Large intestine (tissue), 3 donors: Measurements from ENCODE around the gene ZFX. TPM values are rescaled to one million over a fixed set of nuclear protein-coding genes. Genes with fewer than 3 reads are reported as not detected.

Experiments used
- DNase-seq, 2 donors: peaks; one replicate each; pipeline versions ENCODE4 v3.0.0 to v3.0.0-alpha.2; 2013
- H3K27ac ChIP-seq: one replicate; pipeline ENCODE4 v1.5.1; 2013; ENCODE audit warnings: low read length
- H3K27me3 ChIP-seq: 2 replicates; pipeline ENCODE4 v1.6.1; 2013; ENCODE audit warnings: low read length; ENCODE audit not compliant: control insufficient read depth, insufficient read depth
- H3K36me3 ChIP-seq: 2 replicates; pipeline ENCODE4 v1.6.1; 2013; ENCODE audit warnings: low read length; ENCODE audit not compliant: control insufficient read depth, insufficient read depth
- H3K4me1 ChIP-seq: one replicate; pipeline ENCODE4 v1.6.1; 2013; ENCODE audit warnings: low read length; ENCODE audit not compliant: control insufficient read depth, insufficient read depth
- H3K4me3 ChIP-seq: one replicate; pipeline ENCODE4 v1.5.1; 2013; ENCODE audit warnings: low read length
- H3K9me3 ChIP-seq: one replicate; pipeline ENCODE4 v1.6.1; 2013; ENCODE audit warnings: mild to moderate bottlenecking, low read depth, low read length, moderate library complexity; ENCODE audit not compliant: control insufficient read depth
- WGBS: methylation state at CpG from one replicate; pipeline ENCODE4 v1.1.5; 2013; ENCODE audit warnings: low lambda C conversion rate; ENCODE audit not compliant: insufficient coverage; 5-methylcytosine and 5-hydroxymethylcytosine counted together
- polyA plus RNA-seq: library from polyadenylated mRNA; unstranded; fragments of 120-200 nt; gene quantifications from one replicate; pipeline ENCODE4 v1.2.1, GENCODE V29; 2013

ZFX gene
- polyA plus RNA-seq, 1 donor = 20.7 TPM

DNA sequence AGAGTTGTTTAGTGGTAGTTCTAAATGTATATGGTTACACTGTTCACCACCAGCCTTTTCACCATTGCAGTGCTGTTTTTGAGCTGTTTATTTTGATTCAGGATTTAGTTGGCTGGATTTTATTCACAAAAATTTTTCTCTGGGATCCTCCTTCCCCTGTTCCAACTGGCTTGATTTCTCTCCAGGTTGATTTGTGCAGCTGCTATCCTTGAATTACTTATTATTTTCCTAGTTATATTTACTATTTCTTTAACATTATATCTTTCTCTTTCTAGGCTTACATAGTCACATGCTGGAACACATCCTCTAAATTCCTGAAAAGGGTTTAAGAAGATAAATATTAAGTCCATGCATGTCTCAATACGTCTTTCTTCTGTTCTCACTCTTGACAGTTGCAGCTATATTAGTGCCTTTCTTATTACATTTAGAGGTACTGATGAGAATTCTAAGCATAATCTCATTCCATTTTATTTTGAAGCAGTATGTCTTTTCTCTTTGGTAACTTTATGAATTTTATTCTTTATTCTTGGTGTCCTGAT lies 82.2 kb downstream of the ZFX start:
- H3K36me3 ChIP-seq = no peaks in the 10 kb centered on the region
- DNase-seq = no peak
- WGBS = no CpG with 5 or more reads among the region's 1 CpG
- H3K4me3 ChIP-seq = no peak overlapping the region
- no peak overlapping the region for H3K27ac ChIP-seq
- H3K4me1 ChIP-seq = no peaks in the 10 kb centered on the region
- H3K9me3 ChIP-seq = no peaks in the 10 kb centered on the region
- no peaks in the 10 kb centered on the region for H3K27me3 ChIP-seq

DNA sequence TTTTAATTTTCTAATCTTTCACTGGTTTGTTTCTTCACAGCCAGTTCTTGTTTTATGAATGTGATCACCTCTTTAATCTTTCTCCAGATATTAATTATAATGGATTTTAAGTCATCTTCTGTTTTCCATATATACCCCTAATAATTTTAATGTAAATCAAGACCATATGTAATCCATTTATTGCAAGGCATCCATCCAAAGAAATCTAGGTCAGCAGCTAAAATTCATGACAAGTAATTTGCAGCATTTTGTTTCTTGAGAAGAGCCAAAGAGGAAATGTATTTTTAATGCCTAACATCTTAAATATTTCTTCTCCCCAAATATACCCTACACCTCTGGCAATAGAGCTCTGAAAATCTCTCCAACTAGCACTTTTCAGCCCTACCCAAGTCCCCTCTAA lies 83.3 kb downstream of the ZFX start:
- Histone ChIP-seq H3K4me3 (no peak overlapping the region), H3K36me3 (no peaks in the 10 kb centered on the region), H3K27ac (no peak overlapping the region), H3K27me3 (no peaks in the 10 kb centered on the region), H3K4me1 (no peaks in the 10 kb centered on the region), H3K9me3 (no peaks in the 10 kb centered on the region)
- no peak for DNase-seq

DNA sequence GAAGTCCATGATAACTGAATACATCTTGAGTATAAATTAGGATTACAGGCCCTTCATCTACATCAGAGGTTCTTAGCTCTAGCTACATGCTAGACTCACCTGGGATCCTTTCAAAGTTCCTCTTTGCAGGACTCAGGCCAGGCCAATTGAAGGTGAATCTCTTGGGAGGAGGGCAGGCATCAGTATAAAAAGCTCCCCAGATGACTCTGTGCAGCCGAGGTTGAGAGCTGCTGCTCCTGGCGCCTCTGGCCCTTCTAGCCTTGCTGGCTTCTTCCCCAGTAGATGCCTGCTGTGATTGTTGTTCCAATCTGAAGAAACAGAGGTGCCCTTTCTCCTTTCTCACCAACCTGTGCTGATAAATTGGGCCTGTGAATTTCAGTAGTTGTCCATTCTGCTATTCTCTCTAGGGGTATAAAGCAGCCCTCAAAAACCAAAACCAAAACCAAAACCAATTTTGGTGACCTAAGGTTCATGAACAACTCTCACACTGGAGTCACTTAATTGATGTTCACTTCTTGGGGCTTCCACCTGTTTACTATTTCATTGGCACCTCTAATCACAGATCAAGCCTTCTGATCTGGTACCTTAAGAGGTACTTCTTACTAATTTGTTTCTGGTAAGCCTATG lies 85.7 kb downstream of the ZFX start:
- no CpG with 5 or more reads among the region's 2 CpGs for WGBS
- Histone ChIP-seq H3K36me3 (no peaks in the 10 kb centered on the region), H3K9me3 (no peaks in the 10 kb centered on the region), H3K27ac (no peak overlapping the region), H3K4me1 (no peaks in the 10 kb centered on the region), H3K27me3 (no peaks in the 10 kb centered on the region), H3K4me3 (no peak overlapping the region)
- DNase-seq = no peak

DNA sequence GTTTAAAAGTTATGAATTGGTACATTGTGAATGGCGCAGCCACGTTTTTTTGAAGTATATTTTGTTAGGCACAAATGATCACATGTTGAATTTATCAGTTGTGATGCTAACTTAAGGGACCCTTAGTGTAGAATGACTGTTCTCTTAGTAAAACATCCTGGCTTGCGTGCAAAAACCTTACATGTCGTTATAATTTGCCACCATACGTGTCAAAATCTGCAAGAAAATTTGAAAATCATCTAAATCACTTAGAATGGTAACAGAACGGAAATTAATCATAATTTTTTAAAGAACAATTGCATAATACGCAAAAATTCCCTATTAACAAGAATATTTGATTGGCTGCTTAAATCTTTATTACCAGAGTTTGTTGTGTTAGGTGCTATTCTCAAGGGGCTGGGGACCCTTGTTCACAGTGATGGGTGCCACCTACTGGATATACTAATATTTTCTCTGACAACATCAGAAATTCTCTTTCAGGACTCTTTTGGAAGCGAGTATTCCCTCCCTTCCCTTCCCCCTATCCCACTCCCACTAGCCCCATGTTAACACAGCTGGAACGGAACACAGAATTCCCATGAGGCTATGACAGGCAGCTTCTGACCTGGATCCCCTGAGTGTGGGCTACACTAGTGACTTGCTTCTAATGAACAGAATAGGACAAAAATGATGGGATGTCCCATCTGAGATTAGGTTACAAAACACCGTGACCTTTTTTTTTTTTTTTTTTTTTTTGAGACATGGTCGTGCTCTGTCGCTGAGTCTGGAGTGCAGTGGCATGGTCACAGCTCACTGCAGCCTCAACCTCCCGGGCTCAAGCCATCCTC lies 92.5 kb downstream of the ZFX start:
- no CpG with 5 or more reads among the region's 13 CpGs for WGBS
- no peak overlapping the region for H3K27ac ChIP-seq
- DNase-seq = peak in 1 of 2 donors; percentile 10

DNA sequence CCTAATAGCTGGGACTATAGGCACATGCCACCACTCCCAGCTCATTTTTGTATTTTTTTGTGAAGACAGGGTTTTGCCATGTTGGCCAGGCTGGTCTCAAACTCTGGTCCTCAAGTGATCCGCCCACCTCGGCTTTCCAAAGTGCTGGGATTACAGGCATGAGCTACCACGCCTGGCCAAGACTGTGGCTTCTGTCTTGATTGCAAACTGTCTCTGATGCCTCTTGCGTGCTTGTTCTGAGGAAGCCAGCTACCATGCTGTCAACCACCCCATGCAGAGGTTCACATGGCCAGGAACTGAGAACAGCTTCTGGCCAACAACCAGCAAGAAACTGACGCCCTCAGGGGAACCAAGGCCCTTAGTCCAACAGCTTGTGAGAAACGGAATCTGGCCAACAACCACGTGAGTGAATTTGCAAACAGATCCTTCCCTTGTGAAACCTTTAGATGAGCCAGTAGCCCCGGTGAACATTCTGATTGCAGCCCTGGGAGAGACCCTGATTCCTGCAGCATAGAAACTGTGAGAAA lies 93.2 kb downstream of the ZFX start:
- no peak for DNase-seq
- Histone ChIP-seq H3K9me3 (no peaks in the 10 kb centered on the region), H3K4me3 (no peak overlapping the region), H3K27ac (no peak overlapping the region), H3K4me1 (peaks cover 2% of the 10 kb centered on the region), H3K27me3 (no peaks in the 10 kb centered on the region), H3K36me3 (no peaks in the 10 kb centered on the region)
- WGBS = no CpG with 5 or more reads among the region's 8 CpGs

More for the DNA sequence above, 92.5 kb downstream of the ZFX start:
- no peak overlapping the region for H3K4me3 ChIP-seq
- H3K9me3 ChIP-seq = no peaks in the 10 kb centered on the region
- no peaks in the 10 kb centered on the region for H3K36me3 ChIP-seq
- no peaks in the 10 kb centered on the region for H3K27me3 ChIP-seq
- H3K4me1 ChIP-seq = peaks cover 2% of the 10 kb centered on the region

DNA sequence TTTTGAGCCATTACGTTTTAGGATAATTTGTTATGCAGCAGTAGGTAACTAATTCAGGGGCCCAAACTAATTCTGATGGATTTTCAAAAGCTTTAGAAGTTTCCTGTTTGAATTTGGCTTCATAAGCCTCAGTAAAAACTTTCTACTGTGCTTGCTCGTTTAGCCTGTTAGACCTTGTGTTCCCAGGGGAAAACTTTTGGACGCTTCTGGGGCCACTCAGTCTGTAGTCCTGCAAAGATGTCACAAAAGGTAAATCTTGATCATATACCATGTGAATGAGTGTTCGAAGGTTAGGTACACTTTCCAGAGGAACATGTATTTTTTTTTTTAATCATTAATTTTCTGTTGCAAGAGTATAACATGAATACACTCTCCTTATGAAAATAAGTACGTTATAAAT lies 93.7 kb downstream of the ZFX start:
- no peak overlapping the region for H3K4me3 ChIP-seq
- no peaks in the 10 kb centered on the region for H3K9me3 ChIP-seq
- H3K36me3 ChIP-seq = no peaks in the 10 kb centered on the region
- peaks cover 2% of the 10 kb centered on the region for H3K4me1 ChIP-seq
- H3K27ac ChIP-seq = no peak overlapping the region
- DNase-seq = no peak
- WGBS = no CpG with 5 or more reads among the region's 5 CpGs
- H3K27me3 ChIP-seq = no peaks in the 10 kb centered on the region

DNA sequence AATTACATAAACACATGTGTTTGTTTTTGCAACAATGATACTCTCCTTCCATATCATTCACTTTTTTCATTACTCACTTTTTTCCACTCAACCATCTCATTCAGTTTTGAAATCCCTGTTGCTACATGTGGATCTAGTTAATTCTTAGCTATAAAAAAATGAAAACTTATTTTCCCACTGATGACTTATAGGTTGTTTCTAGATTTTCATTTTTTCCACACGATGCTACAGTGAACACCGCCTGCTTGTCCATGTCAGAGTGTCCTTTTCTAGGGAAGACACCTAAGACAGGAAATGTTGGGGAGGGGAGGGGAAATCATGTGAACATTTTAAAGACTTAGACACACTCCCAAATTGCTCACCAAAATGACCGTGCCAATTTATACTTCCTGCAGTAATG lies 94.2 kb downstream of the ZFX start:
- peaks cover 2% of the 10 kb centered on the region for H3K4me1 ChIP-seq
- no peak for DNase-seq
- H3K4me3 ChIP-seq = no peak overlapping the region
- no peaks in the 10 kb centered on the region for H3K36me3 ChIP-seq
- no peak overlapping the region for H3K27ac ChIP-seq
- no peaks in the 10 kb centered on the region for H3K27me3 ChIP-seq
- no CpG with 5 or more reads among the region's 3 CpGs for WGBS
- no peaks in the 10 kb centered on the region for H3K9me3 ChIP-seq

DNA sequence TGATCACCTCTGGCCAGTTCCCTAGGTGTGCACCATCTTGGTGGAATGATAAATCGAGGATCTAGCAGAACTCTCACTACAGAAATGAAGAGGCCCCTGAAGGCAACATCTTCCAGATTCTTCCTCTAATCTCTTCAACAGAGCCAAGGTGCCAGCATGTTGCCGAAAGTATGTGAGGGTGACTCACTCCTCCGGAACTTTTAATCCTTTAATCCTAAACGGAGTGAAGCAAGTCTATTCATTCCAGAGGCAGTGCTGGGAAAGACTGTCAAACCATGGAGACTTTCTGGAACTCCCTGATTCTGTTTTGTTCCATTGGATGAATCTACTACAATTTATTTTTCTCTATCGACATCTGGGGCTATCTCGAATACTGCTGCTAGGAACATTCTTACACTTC lies 95.7 kb downstream of the ZFX start:
- H3K4me1 ChIP-seq = peaks cover 2% of the 10 kb centered on the region
- no peak for DNase-seq
- H3K4me3 ChIP-seq = no peak overlapping the region
- H3K27ac ChIP-seq = no peak overlapping the region
- H3K9me3 ChIP-seq = no peaks in the 10 kb centered on the region
- no peaks in the 10 kb centered on the region for H3K36me3 ChIP-seq
- H3K27me3 ChIP-seq = no peaks in the 10 kb centered on the region
- no CpG with 5 or more reads among the region's 6 CpGs for WGBS

DNA sequence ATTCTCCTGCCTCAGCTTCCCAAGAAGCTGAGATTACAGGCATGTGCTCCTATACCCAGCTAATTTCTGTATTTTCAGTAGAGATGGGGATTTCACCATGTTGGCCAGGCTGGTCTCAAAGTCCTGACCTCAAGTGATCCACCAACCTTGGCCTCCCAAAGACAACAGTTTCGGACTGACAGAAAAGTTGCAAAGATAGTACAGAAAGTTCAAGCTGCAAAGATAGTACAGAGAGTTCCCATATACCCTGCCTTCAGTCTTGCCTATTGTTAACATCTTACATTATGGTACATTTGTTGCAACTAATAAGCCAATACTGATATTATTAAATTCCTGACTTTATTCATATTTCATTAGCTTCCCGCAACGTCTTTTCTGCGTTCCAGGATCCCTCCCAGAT lies 98.5 kb downstream of the ZFX start:
- Histone ChIP-seq H3K36me3 (no peaks in the 10 kb centered on the region), H3K4me3 (no peak overlapping the region), H3K27ac (no peak overlapping the region), H3K4me1 (peaks cover under 1% of the 10 kb centered on the region), H3K27me3 (no peaks in the 10 kb centered on the region), H3K9me3 (no peaks in the 10 kb centered on the region)
- no peak for DNase-seq
- WGBS = no CpG with 5 or more reads among the region's 4 CpGs

DNA sequence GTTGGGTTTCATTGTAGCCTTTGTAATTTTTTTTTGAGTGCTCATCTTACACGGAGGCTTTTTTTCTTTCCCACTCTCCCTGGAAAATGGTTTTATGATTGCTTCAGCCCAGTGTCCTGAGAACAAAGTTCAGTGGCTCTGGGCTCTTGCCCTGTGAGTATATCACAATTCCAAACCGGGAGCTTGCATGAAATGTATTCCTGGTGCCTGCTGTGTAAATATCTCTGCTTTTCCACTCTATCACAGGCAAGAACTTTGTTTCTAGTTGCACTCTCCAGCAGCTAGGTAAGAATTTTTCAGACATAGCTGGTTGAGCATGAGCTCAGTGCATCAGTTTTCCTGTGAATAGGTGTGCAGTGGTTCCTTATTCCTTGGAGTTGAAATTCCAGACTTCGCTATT lies 103.5 kb downstream of the ZFX start:
- H3K9me3 ChIP-seq = no peaks in the 10 kb centered on the region
- H3K27ac ChIP-seq = peak overlapping the region; percentile 31
- H3K4me3 ChIP-seq = no peak overlapping the region
- H3K4me1 ChIP-seq = peaks cover 7% of the 10 kb centered on the region
- WGBS = no CpG with 5 or more reads among the region's 3 CpGs
- DNase-seq = peak; percentile 30 to 73
- H3K36me3 ChIP-seq = no peaks in the 10 kb centered on the region
- H3K27me3 ChIP-seq = no peaks in the 10 kb centered on the region
